Left ventricle myocardium inferior (tissue), 1 donor: ENCODE data around the gene PPP1R15B. TPM values are rescaled to one million over a fixed set of nuclear protein-coding genes. Genes with fewer than 3 reads are reported as not detected.

Experiments
- DNase-seq: peaks from one replicate; pipeline ENCODE4 v3.0.0-alpha.2; 2020
- H3K27ac ChIP-seq: fragments of 200-600 bp; replicated peaks from 2 replicates; pipeline ENCODE4 v1.8.0; 2021
- H3K27me3 ChIP-seq: fragments of 200-600 bp; 2 replicates; pipeline ENCODE4 v1.8.0; 2021; ENCODE audit warnings: low read depth
- H3K36me3 ChIP-seq: fragments of 200-600 bp; 2 replicates; pipeline ENCODE4 v1.8.0; 2021
- H3K4me1 ChIP-seq: fragments of 200-600 bp; 2 replicates; pipeline ENCODE4 v1.8.0; 2021
- H3K4me3 ChIP-seq: fragments of 200-600 bp; 2 replicates; pipeline ENCODE4 v1.8.0; 2021; ENCODE audit warnings: mild to moderate bottlenecking, moderate library complexity
- H3K9me3 ChIP-seq: fragments of 200-600 bp; replicated peaks from 2 replicates; pipeline ENCODE4 v1.8.0; 2021
- intact Hi-C: fragments of 100-400 bp; cut with micrococcal nuclease; formaldehyde crosslinking; loops from one replicate; pipeline ENCODE4 v1.11.0; 2022
- total RNA-seq: library from RNA; stranded (reverse); fragmentation: NEBNext Ultra II Directional; extraction: Animal tissue kit (Norgen Biotek cat#: 25700); gene quantifications from one replicate; pipeline ENCODE4 v1.2.1, GENCODE V29; 2021
- TF ChIP-seq, protein P1 (sequence below): fragments of 200-600 bp; IDR thresholded peaks from 2 replicates; pipeline ENCODE4 v1.8.0; 2021; ENCODE audit warnings: antibody characterized with exemption, mild to moderate bottlenecking, borderline replicate concordance
- donor health status: DM: no; HTN: yes; CAD: no; lungs with severe emphysema.

The PPP1R15B gene
- total RNA-seq, 1 donor from 2014 or later = 20.5 TPM

DNA sequence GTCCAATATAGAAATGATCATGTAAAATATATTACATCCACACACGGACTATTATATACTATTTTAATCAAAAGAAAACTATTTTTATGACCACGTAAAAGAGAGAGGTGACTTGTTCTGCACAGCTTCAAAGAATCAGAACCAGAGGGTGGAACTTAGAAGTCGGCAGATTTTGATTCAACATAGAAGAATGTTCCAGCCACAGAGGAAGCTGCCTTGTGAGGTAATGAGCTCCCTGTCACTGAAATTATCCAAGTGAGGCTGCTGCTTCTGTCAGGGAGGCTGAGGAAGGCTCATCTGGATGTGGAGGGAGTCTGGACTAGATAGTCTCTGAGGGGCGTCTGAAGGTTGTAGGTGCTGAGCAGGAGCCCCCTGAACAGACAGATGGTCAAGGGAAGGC lies 54.6 kb downstream of the PPP1R15B start:
- intact Hi-C loops = no loop called here
- no peak for DNase-seq

DNA sequence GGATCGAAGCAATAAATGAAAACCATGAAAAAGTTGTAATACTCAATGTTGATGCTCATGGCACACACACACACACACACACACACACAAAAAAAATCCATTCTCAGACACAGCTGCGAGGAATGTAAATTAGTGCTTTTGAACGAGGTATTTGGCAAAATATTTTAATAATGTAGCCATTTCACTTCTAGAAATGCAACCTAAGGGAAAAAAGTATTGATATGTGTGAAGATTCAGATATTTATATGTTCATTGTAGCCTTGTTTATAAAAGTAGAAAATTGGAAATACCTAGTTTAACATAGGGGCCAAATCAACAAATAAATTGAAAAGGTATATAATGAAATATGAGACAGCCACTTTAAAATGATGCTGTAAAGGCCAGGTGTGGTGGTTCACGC lies 55.7 kb downstream of the PPP1R15B start:
- Histone ChIP-seq H3K4me1 (peaks cover 45% of the 10 kb centered on the region), H3K9me3 (no peaks in the 10 kb centered on the region), H3K27ac (no peak overlapping the region), H3K36me3 (no peaks in the 10 kb centered on the region), H3K27me3 (no peaks in the 10 kb centered on the region), H3K4me3 (no peak overlapping the region)
- intact Hi-C loops = no loop called here
- no peak for DNase-seq
- TF ChIP-seq, protein P1, sequence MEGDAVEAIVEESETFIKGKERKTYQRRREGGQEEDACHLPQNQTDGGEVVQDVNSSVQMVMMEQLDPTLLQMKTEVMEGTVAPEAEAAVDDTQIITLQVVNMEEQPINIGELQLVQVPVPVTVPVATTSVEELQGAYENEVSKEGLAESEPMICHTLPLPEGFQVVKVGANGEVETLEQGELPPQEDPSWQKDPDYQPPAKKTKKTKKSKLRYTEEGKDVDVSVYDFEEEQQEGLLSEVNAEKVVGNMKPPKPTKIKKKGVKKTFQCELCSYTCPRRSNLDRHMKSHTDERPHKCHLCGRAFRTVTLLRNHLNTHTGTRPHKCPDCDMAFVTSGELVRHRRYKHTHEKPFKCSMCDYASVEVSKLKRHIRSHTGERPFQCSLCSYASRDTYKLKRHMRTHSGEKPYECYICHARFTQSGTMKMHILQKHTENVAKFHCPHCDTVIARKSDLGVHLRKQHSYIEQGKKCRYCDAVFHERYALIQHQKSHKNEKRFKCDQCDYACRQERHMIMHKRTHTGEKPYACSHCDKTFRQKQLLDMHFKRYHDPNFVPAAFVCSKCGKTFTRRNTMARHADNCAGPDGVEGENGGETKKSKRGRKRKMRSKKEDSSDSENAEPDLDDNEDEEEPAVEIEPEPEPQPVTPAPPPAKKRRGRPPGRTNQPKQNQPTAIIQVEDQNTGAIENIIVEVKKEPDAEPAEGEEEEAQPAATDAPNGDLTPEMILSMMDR = no peak

More for the DNA sequence above, 54.6 kb downstream of the PPP1R15B start:
- peak overlapping the region; percentile 65 for H3K27ac ChIP-seq
- H3K4me1 ChIP-seq = peaks cover 47% of the 10 kb centered on the region
- H3K36me3 ChIP-seq = no peaks in the 10 kb centered on the region
- TF ChIP-seq, protein P1 = no peak
- no peak overlapping the region for H3K4me3 ChIP-seq
- no peaks in the 10 kb centered on the region for H3K27me3 ChIP-seq
- H3K9me3 ChIP-seq = no peaks in the 10 kb centered on the region

DNA sequence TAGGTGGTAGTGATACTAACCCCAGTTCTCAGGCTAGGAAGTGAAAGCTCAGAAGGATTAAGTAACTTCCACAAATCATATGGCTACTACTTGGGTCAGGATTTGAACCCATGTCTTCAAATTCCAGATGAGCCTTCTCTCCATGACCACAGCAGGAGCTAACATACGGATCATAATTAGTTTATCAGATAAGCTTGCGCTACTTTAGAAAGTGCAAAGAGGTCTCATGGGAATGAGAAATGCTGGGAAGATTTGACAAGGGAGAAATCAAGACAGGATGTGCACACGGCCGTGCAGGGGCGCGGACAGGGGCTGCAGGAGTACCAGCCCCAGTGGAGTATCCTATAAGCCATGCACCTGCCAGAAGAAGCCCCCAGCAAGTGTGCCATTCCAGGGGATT lies 57.0 kb downstream of the PPP1R15B start:
- no peak overlapping the region for H3K27ac ChIP-seq
- intact Hi-C loops = no loop called here
- H3K36me3 ChIP-seq = no peaks in the 10 kb centered on the region
- H3K9me3 ChIP-seq = no peaks in the 10 kb centered on the region
- no peaks in the 10 kb centered on the region for H3K27me3 ChIP-seq
- DNase-seq = no peak
- peaks cover 45% of the 10 kb centered on the region for H3K4me1 ChIP-seq
- TF ChIP-seq, protein P1 = no peak
- H3K4me3 ChIP-seq = no peak overlapping the region

Other genes with a start within 250 kb of the PPP1R15B start
- gene REN, start 245.5 kb downstream of the PPP1R15B start, total RNA-seq = not detected
- not detected for gene KISS1, start 215.3 kb downstream of the PPP1R15B start, total RNA-seq
- not detected for gene GOLT1A, start 197.8 kb downstream of the PPP1R15B start, total RNA-seq
- 28.8 TPM for gene PLEKHA6, start 51.9 kb downstream of the PPP1R15B start, total RNA-seq
- 18.5 TPM for gene PIK3C2B, start 83.0 kb upstream of the PPP1R15B start, total RNA-seq
- gene MDM4, start 104.6 kb upstream of the PPP1R15B start, total RNA-seq = 29.3 TPM